Stimulated activated CD4-positive, alpha-beta T cell treated with anti-CD3 and anti-CD28 coated beads, Interleukin-1b, Interleukin-23, amount 100 ng/mL, for 1 hour (primary cell): ENCODE data around the gene IMPG2.

ENCODE experiments used
- DNase-seq, 2 donors: peaks; one replicate each; pipeline ENCODE4 v3.0.0-alpha.2; 2020; ENCODE audit warnings: low read depth in 2 of 2

IMPG2 gene

GRCh38 chr3:101184111-101184510 lies 136.3 kb downstream of the IMPG2 start:
- no peak for DNase-seq

- DNase-seq, result no peak
Observed at GRCh38 chr3:101183151-101183550, 137.2 kb downstream of the IMPG2 start.

- no peak for DNase-seq
Observed at GRCh38 chr3:101182734-101183133, 137.6 kb downstream of the IMPG2 start.

- DNase-seq, result no peak
Observed at GRCh38 chr3:101181801-101182200, 138.6 kb downstream of the IMPG2 start.

- no peak for DNase-seq
Observed at GRCh38 chr3:101179637-101180036, 140.7 kb downstream of the IMPG2 start.

- no peak for DNase-seq
Observed at GRCh38 chr3:101177577-101177976, 142.8 kb downstream of the IMPG2 start.
